DMS53 treated with DMSO at 0.1 percent for 48 hours (cell line): ENCODE results near the gene ARL10.
"Not testable (repeated sequence)": the region's sequence is repeated elsewhere in the genome, so short reads cannot be mapped to it uniquely, and the experiment has no call there.

ENCODE experiments used
- DNase-seq: peaks from one replicate; lab custom pipeline; 2025; ENCODE audit not compliant: unreplicated experiment; lab: John Stamatoyannopoulos, UW

ARL10 gene

DNA sequence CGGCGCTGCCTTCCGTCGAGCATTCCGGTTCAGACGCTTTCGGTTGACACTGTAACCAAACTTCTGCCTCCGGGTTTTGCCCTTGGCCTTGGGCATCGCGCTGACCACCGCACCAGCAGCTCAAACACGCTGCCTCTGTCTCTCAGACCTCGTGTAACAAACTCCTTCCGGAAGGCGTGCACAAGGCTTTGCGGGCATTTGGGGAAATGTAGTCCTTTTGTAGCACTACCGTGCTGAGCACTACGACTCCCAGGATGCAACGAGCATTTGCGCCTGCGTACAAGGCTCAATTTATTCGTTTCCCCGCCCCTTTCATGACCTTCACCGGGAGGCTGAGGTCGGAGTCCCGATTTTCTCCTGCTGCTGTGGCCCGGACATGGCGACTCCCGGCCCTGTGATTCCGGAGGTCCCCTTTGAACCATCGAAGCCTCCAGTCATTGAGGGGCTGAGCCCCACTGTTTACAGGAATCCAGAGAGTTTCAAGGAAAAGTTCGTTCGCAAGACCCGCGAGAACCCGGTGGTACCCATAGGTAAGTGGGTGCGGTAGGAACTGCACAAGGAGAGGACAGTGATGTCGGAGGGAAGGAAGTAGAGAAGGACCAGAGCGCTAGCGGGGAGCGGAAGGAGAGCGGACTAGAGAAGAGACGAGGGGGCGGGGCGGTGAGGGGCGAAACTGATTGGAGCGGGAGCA is 23.3 kb downstream of the ARL10 start, which contains the start of the genes HIGD2A and NOP16:
Gene HIGD2A, plus strand, starts transcription at position 308 of the 691 bp plus-strand sequence. Its CDS starts 69 bp downstream, at position 377.
Gene NOP16, minus strand, starts transcription at position 155 of the 691 bp plus-strand sequence. Its CDS starts 59 bp downstream, at position 96.
- DNase-seq = peak; percentile 97

DNA sequence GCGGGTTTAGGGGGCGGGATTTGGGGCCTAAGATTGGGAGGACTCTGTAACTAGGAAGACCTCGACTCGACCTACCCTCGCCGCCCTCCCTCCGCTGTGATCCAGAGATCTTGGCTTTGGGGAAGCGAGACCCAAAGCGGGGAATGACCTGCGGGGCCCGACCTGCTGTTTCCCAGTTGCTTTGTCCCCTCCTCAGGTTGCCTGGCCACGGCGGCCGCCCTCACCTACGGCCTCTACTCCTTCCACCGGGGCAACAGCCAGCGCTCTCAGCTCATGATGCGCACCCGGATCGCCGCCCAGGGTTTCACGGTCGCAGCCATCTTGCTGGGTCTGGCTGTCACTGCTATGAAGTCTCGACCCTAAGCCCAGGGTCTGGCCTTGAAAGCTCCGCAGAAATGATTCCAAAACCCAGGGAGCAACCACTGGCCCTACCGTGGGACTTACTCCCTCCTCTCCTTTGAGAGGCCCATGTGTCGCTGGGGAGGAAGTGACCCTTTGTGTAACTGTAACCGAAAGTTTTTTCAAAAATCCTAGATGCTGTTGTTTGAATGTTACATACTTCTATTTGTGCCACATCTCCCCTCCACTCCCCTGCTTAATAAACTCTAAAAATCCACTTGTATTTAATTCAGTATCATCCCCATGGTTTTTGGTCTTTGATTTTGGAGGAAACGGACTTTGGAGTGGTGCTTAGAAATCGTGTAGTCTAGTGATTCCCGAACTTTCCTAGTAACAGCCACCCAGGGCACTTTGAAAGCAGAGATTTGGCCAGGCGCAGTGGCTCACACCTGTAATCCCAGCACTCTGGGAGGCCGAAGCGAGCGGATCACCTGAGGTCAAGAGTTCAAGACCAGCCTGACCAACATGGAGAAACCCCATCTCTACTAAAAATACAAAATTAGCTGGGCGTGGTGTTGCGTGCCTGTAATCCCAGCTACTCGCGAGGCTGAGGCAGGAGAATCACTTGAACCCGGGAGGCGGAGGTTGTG is 24.1 kb downstream of the ARL10 start:
- peak; percentile 76 for DNase-seq

DNA sequence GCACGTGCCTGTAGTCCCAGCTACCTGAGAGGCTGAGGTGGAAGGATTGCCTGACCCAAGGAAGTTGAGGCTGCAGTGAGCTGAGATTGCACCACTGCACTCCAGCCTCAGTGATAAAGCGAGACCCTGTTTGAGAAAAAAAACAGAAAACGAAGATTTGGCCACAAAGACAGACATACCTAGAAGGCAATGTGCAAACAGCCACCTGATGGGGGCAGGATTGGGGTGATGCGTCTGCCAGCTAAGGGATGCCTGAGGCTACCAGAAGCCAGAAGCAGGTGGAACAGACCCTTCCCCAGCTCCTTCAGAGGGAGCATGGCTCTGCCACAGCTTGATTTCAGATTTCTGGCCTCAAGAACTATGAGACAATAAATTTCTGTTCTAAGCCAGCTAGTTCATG is 26.2 kb downstream of the ARL10 start:
- DNase-seq = no peak

DNA sequence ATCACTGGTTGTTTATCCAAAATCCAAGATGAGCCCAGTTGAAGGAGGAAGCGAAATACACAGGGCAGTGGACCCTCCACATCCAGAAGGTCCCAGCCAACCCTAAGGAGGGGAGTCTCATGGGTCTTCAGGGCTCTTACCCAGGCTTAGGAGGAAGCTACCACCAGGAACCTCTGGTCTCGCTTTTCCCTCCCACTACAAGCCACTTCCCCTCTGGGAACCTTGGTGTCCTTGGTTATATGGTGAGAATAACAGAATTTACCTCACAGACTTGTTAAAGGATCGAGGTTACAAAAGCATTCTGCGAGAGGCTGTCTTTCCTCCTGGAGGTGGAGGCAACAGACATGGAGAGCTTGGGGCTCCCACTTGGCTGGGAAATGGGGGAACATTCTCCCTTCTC is 26.7 kb downstream of the ARL10 start:
- no peak for DNase-seq

DNA sequence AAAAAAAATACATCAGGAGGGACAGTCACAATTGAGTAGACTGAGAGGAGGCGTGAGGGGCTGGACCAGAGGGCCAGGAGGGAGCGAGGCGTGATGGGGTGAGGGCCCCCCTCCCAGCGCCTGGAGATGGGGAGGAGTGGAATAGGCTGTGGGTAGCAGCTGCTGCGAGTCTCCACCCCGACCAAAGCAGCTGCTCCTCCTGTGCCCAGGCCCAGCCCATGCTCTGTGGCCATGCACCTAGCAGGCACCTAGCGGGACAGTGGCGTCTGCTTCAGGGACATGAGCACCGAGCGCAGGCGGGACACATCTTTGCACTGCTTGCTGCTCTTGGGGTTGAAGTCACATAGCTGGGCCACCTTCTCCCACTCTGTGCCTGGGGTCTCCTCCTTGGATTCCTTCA is 27.2 kb downstream of the ARL10 start:
- no peak for DNase-seq

DNA sequence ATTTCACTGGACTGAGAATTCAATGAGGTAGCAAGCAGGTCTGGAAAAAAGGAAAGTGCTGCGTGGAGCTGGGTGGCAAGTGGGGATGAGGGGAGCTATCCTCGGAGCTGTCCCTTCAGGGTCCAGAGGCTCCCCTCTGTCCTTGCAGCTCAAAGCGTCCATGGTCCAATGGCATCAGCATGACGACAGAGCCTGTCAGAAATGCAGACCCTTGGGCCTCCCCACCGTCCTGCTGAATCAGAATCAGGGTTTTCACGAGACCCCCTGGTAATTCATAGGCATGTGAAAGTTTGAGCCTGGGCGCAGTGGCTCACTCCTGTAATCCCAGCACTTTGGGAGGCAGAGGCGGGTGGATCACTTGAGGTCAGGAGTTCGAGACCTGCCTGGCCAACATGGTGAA is 28.8 kb downstream of the ARL10 start:
- no peak for DNase-seq

DNA sequence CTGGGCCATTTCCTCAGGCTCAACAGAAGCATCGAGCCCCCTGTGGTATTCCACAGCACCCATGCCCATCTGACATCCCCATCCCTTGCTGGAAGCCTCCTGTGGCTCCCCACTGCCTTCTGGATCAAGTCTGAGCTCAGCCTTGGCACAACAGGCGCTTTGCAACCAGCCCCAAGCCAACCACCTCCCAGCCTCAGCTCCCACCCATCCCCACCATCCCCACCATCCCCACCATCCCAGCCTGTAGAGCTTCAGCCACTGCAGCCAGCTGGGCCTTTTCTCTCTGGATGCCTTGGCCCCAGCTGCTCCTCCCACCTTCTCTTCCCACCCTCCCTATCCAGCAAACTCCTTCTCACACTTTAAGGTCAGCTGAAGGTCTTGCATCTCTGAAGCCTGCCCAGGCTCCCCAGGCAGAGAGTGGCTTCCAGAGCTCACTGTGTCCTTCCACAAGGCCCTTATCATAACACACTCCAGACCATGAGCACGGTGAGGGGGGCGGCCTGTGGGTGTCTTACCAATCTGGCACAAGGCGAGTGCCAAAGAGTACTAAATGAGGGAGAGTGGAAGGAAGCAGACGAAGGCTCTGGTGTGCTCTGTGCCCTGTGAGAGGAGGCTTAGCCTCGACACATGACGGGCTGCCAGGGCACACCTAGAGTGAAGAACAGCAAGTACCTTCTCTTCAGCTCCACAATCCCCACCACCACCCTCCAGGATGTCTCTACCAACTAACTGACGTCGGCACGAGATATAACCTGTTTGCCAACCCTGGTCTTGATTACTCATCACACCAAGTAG is 29.8 kb downstream of the ARL10 start:
- no peak for DNase-seq

- no peak for DNase-seq
These were observed 31.0 kb downstream of the ARL10 start for GRCh38 chr5:176396330-176396729.

- no peak for DNase-seq
These were observed 32.6 kb downstream of the ARL10 start for GRCh38 chr5:176397736-176398420.

- no peak for DNase-seq
These were observed 35.3 kb downstream of the ARL10 start for GRCh38 chr5:176400382-176401156.

DNA sequence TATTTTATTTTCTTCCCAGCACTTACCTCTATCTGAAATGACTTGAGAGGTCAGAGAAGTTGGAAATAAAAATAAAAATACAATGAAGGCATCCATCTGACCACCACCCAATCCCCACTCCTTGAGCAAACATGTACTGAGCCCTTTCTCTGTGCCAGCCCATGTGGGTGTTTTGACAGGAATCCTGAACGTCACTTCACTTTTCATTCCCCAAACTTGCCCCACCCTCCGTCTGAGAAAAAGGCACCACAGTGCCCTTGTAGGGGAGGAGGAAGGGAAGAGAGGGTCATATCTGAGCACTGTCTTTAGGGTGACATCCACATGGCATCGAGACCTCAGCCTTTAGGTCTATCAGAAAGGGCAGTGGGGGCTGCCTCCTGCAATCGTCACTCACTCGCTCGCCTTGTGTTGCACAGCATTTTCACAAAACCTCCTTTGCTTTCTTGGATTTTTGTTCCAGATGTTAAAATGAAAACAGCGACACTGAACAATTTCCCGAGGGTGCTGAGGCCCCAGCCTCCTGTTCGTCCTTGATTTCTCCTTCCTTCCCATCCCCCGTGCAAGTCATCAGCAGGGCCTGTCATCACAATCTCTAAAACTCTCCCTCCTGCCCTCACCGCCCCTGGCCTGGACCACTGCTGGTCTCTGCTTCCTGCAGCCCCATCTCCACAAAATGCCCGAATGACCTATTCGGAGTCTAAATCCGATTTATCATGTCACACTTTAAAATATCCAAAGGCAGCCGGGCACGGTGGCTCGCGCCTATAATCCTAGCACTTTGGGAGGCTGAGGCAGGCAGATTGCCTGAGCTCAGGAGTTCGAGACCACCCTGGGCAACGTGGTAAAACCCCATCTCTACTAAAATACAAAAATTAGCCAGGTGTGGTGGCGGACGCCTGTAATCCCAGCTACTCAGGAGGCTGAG is 36.3 kb downstream of the ARL10 start:
- DNase-seq = no peak

DNA sequence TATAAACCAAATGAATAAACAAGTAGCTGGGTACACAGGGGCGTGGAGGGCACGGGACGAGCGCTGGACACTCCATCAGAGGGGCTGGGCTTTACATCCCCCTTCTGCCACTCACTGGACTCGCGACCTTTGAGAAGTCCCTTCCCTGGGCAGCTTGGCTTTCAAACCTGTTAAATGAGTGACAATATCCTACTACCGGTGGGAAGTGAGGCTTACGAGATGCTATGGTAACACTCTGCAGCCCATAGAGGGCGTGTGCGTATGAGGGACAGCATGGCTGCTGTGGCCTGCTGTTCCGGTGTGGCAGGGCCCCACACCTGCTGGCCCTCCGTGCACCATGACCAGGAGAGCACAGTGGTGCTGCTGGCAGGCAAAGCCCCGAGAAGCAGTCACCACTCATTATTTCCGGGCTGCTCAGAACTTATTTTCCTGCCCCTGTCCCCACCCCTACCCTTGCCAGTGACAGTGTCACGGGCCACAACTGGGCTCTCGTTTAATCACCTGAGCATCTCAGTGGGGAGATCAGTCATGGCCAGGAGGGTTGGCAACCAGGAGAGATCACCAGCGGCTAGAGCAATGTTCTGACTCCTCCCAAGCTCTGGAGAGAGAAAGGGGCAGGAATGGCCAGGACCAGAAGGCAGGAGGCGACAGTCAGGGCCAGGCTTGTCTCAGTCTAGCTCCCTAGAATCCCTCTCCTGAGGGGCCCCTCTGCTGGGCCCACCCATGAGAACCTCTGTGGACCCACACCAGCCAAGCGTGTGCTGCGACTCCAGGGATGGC is 40.6 kb downstream of the ARL10 start:
- no peak for DNase-seq

DNA sequence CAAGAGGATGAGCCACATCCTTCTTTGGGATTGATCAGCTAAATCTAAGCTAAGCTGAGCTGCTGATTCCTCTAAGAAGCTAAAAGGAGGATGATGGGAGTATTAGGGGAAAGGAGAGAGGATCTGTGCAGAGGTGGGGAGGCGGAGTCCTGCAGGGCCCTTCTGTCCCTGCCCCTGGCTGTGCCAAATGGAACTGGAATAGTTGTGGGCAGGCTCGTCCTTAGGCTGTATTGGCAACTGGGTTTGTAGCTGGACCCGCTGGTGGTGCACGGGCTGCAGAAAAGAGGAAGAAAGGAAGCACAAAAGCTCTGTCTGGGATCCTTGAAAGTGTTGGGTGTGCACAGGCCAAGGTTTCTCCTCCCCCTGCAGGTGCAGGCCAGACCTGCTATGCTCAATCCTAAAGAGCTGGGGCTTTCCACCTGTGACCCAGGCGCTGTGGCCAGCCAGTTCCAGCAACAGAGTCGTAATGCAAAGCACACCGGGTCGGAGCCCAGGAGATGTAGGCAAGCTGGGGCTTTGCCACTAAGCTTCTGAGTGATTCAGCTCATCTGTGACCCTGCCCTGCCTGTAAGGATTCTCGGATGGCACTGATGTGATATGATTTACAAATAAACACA is 41.3 kb downstream of the ARL10 start:
- no peak for DNase-seq

GRCh38 chr5:176407456-176408251 is 42.4 kb downstream of the ARL10 start:
- no peak for DNase-seq

DNA sequence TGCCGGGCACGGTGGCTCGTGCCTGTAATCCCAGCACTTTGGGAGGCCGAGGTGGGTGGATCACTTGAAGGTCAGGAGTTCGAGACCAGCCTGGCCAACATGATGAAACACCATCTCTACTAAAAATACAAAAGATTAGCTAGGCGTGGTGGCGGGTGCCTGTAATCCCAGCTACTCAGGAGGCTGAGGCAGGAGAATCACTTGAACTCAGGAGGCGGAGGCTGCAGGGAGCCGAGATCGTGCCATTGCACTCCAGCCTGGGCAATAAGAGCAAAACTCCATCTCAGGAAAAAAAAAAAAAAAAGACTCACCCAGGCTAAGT is 42.9 kb downstream of the ARL10 start:
- not testable (repeated sequence) for DNase-seq

DNA sequence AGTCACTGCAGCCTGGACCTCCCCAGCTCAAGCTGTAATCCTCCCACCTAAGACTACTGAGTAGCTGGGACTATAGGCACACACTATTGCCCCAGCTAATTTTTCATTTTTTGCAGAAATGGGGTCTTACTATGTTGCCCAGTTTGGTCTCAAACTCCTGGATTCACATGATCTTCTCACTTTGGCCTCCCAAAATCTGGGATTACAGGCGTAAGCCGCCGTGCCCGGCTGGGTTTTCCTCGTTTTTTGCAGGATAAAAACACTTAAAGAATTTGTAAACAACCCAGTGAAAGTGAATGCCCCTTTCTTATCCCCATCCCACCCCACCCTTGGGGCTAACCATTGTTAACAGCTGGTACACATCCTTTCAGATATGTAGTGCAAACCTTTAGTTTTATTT is 43.3 kb downstream of the ARL10 start:
- no peak for DNase-seq

DNA sequence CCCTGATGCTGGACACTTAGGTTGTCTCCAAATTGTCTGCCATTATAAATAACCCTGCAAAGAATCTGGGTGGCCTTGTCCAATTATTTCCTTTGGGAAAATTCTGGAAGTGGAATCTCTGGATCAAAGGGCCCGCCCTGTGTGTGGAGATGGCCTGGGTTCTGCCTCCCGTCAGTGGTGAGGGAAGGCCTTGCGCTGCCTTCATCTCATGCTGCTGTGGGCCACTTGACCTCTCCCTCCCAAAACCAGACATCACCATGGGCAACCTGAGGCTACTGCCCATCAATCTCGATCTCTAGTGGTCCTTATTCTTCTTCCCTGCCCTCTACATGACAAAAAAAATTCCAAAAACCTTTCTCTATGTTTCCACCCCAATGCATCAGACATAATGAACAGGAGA is 44.5 kb downstream of the ARL10 start:
- DNase-seq = no peak
